ENCODE data around the gene PLEKHG7. TPM values are rescaled to one million over a fixed set of nuclear protein-coding genes. Genes with fewer than 3 reads are reported as not detected.

PLEKHG7 gene
- total and polyA plus RNA-seq, 2 experiments from 2014 or later = not detected

DNA sequence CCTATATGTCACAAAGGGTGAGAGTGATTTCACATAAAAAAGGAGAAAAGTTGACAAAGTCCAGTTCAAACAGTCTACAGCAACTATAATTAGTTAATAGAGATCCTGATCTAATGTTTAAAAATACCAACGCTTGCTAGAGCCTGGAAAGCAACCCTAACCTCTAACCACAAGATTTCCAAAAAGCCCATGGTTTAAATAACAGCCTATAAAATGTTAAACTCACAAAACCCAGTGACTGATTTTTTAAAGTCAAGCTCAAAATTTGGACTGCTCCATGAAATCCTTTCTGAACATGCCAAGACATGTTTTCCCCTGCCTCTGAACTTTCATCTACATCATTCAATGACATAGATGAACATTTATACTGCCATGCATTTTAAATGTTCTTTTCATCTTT is 81.6 kb downstream of the PLEKHG7 start:
- DNase-seq (ENCODE audit: low spot score) = no peak
- no peaks in the 10 kb centered on the region for H3F3A ChIP-seq (replicated peaks; ENCODE audit: low read depth)
- H3K79me2 ChIP-seq (replicated peaks; ENCODE audit: insufficient read depth) = no peaks in the 10 kb centered on the region
- H3K36me3 Mint-ChIP-seq (ENCODE audit: low read depth) = 0 out of 3 replicates have a peak, but pooled peaks cover 6% of the 10 kb centered on the region
- H3K27me3 ChIP-seq (ENCODE audit: insufficient read depth) = no peaks in the 10 kb centered on the region
- no peak overlapping the region for H3K4me2 ChIP-seq
- TF ChIP-seq EZH2 (IDR thresholded peaks at IDR 0.05; ENCODE audit: low read depth, unreplicated experiment) (no peak), ZNF331 (CRISPR knock-in tag; IDR thresholded peaks at IDR 0.05; ENCODE audit: low read depth) (no peak), NANOG (IDR thresholded peaks at IDR 0.05; ENCODE audit: borderline replicate concordance) (no peak), ZNF114 (CRISPR knock-in tag; IDR thresholded peaks at IDR 0.05) (no peak)
- peaks cover 13% of the 10 kb centered on the region; the same call in 1 of the 2 replicates for H3K4me1 ChIP-seq (ENCODE audit: insufficient read depth)
- H3K27me3 Mint-ChIP-seq (ENCODE audit: insufficient read depth, low read depth, poor library complexity) = no peaks in the 10 kb centered on the region
- H3K36me3 ChIP-seq (ENCODE audit: insufficient read depth) = no peaks in the 10 kb centered on the region
- H3K4me3 Mint-ChIP-seq = no peak overlapping the region
- H3K4me1 Mint-ChIP-seq = peaks cover 6% of the 10 kb centered on the region
- no peaks in the 10 kb centered on the region for H3K9me2 ChIP-seq (ENCODE audit: insufficient read depth)
- H3K27ac ChIP-seq (ENCODE audit: low read depth) = no peak overlapping the region
- no peak overlapping the region for H2AFZ ChIP-seq
- no peaks in the 10 kb centered on the region for H3K9me3 Mint-ChIP-seq
- H3K4me3 ChIP-seq = no peak overlapping the region
- no peak for ATAC-seq
- H3K27ac Mint-ChIP-seq = no peak overlapping the region; the same call in 1 of the 2 replicates
- no peaks in the 10 kb centered on the region for H4K20me1 ChIP-seq (replicated peaks; ENCODE audit: insufficient read depth)

DNA sequence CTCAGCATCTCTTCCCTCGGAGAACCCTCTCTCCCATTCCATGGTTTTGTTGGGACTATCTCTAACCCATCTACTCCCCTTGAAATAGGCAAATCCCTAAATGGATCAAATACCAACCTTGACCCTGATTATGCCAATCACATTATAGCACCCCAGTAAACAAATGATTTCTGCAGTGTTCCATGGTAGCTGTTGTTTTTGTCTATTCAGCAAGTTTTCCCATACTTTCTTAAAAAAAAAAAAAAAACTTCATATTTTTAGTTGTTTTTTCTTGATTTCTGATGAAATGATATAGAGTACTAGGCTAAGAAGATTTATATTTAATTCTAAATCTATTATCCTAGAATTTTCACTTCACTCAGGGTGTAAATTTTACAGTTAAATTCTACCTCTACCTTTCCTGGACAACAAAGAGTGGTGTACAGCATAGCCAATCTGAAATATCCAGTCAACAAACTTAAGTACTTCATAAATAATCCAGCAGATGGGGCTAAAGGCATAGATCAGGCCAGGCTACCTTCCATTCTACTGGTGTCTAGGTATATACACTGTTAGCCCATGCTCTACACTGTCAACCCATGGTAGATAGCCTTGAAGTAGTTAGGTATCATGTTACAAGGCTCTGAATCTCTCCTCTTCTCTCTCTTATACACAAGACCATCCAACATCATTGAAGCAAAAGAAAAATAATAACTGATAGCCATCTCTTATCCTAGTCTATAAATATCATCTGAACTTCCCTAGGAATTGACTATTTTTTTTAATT is 82.2 kb downstream of the PLEKHG7 start:
- H3K4me1 Mint-ChIP-seq = peaks cover 4% of the 10 kb centered on the region; the same call in 2 of the 3 replicates
- no peaks in the 10 kb centered on the region for H3K27me3 Mint-ChIP-seq (ENCODE audit: insufficient read depth, low read depth, poor library complexity)
- DNase-seq (ENCODE audit: low spot score) = peak; percentile 88
- no peak overlapping the region for H3K4me3 Mint-ChIP-seq
- no peaks in the 10 kb centered on the region for H3K9me2 ChIP-seq (ENCODE audit: insufficient read depth)
- H3K79me2 ChIP-seq (replicated peaks; ENCODE audit: insufficient read depth) = no peaks in the 10 kb centered on the region
- TF ChIP-seq, protein P1, sequence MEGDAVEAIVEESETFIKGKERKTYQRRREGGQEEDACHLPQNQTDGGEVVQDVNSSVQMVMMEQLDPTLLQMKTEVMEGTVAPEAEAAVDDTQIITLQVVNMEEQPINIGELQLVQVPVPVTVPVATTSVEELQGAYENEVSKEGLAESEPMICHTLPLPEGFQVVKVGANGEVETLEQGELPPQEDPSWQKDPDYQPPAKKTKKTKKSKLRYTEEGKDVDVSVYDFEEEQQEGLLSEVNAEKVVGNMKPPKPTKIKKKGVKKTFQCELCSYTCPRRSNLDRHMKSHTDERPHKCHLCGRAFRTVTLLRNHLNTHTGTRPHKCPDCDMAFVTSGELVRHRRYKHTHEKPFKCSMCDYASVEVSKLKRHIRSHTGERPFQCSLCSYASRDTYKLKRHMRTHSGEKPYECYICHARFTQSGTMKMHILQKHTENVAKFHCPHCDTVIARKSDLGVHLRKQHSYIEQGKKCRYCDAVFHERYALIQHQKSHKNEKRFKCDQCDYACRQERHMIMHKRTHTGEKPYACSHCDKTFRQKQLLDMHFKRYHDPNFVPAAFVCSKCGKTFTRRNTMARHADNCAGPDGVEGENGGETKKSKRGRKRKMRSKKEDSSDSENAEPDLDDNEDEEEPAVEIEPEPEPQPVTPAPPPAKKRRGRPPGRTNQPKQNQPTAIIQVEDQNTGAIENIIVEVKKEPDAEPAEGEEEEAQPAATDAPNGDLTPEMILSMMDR (conservative IDR thresholded peaks at IDR 0.05; ENCODE audit: low read depth in 2 of 2) = peak; percentile 67 to 80
- TF ChIP-seq NANOG (IDR thresholded peaks at IDR 0.05; ENCODE audit: borderline replicate concordance) = no peak
- H4K20me1 ChIP-seq (replicated peaks; ENCODE audit: insufficient read depth) = no peaks in the 10 kb centered on the region
- H3F3A ChIP-seq (replicated peaks; ENCODE audit: low read depth) = no peaks in the 10 kb centered on the region
- no peaks in the 10 kb centered on the region for H3K27me3 ChIP-seq (ENCODE audit: insufficient read depth)
- peaks cover 10% of the 10 kb centered on the region; the same call in 1 of the 3 replicates for H3K36me3 Mint-ChIP-seq (ENCODE audit: low read depth)
- H3K4me3 ChIP-seq = no peak overlapping the region
- H2AFZ ChIP-seq = no peak overlapping the region
- H3K9me3 Mint-ChIP-seq = no peaks in the 10 kb centered on the region
- H3K4me2 ChIP-seq = no peak overlapping the region
- no peaks in the 10 kb centered on the region for H3K36me3 ChIP-seq (ENCODE audit: insufficient read depth)
- H3K27ac ChIP-seq (ENCODE audit: low read depth) = no peak overlapping the region
- peak; percentile 100 for ATAC-seq
- peaks cover 6% of the 10 kb centered on the region; the same call in 1 of the 2 replicates for H3K4me1 ChIP-seq (ENCODE audit: insufficient read depth)
- H3K27ac Mint-ChIP-seq = no peak overlapping the region

- Histone ChIP-seq H3K4me2 (no peak overlapping the region), H2AFZ (no peak overlapping the region), H3K79me2 (replicated peaks; ENCODE audit: insufficient read depth) (no peaks in the 10 kb centered on the region), H3K27me3 (ENCODE audit: insufficient read depth) (no peaks in the 10 kb centered on the region), H3K4me3 (no peak overlapping the region), H4K20me1 (replicated peaks; ENCODE audit: insufficient read depth) (no peaks in the 10 kb centered on the region), H3K9me2 (ENCODE audit: insufficient read depth) (no peaks in the 10 kb centered on the region), H3F3A (replicated peaks; ENCODE audit: low read depth) (no peaks in the 10 kb centered on the region), H3K36me3 (ENCODE audit: insufficient read depth) (no peaks in the 10 kb centered on the region), H3K27ac (ENCODE audit: low read depth) (no peak overlapping the region), H3K4me1 (ENCODE audit: insufficient read depth) (peaks cover under 1% of the 10 kb centered on the region; the same call in 1 of the 2 replicates)
- peaks cover 16% of the 10 kb centered on the region; the same call in 1 of the 3 replicates for H3K36me3 Mint-ChIP-seq (ENCODE audit: low read depth)
- ATAC-seq = peak; percentile 34; the same call in 2 of the 3 replicates
- H3K4me3 Mint-ChIP-seq = no peak overlapping the region
- H3K9me3 Mint-ChIP-seq = 0 out of 3 replicates have a peak, but pooled peaks cover 2% of the 10 kb centered on the region
- H3K27me3 Mint-ChIP-seq (ENCODE audit: insufficient read depth, low read depth, poor library complexity) = no peaks in the 10 kb centered on the region
- no peak overlapping the region for H3K27ac Mint-ChIP-seq
- peaks cover 4% of the 10 kb centered on the region; the same call in 1 of the 3 replicates for H3K4me1 Mint-ChIP-seq
- no peak for DNase-seq (ENCODE audit: low spot score)
- TF ChIP-seq, protein P1 (conservative IDR thresholded peaks at IDR 0.05; ENCODE audit: low read depth in 2 of 2) = no peak
- TF ChIP-seq JUNB (IDR thresholded peaks at IDR 0.05; ENCODE audit: unreplicated experiment) (no peak), CREB1 (CRISPR knock-in tag; IDR thresholded peaks at IDR 0.05; ENCODE audit: low read depth) (no peak)
- TF ChIP-seq, protein P2, sequence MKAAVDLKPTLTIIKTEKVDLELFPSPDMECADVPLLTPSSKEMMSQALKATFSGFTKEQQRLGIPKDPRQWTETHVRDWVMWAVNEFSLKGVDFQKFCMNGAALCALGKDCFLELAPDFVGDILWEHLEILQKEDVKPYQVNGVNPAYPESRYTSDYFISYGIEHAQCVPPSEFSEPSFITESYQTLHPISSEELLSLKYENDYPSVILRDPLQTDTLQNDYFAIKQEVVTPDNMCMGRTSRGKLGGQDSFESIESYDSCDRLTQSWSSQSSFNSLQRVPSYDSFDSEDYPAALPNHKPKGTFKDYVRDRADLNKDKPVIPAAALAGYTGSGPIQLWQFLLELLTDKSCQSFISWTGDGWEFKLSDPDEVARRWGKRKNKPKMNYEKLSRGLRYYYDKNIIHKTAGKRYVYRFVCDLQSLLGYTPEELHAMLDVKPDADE (IDR thresholded peaks at IDR 0.05) = no peak
- TF ChIP-seq, protein P3, sequence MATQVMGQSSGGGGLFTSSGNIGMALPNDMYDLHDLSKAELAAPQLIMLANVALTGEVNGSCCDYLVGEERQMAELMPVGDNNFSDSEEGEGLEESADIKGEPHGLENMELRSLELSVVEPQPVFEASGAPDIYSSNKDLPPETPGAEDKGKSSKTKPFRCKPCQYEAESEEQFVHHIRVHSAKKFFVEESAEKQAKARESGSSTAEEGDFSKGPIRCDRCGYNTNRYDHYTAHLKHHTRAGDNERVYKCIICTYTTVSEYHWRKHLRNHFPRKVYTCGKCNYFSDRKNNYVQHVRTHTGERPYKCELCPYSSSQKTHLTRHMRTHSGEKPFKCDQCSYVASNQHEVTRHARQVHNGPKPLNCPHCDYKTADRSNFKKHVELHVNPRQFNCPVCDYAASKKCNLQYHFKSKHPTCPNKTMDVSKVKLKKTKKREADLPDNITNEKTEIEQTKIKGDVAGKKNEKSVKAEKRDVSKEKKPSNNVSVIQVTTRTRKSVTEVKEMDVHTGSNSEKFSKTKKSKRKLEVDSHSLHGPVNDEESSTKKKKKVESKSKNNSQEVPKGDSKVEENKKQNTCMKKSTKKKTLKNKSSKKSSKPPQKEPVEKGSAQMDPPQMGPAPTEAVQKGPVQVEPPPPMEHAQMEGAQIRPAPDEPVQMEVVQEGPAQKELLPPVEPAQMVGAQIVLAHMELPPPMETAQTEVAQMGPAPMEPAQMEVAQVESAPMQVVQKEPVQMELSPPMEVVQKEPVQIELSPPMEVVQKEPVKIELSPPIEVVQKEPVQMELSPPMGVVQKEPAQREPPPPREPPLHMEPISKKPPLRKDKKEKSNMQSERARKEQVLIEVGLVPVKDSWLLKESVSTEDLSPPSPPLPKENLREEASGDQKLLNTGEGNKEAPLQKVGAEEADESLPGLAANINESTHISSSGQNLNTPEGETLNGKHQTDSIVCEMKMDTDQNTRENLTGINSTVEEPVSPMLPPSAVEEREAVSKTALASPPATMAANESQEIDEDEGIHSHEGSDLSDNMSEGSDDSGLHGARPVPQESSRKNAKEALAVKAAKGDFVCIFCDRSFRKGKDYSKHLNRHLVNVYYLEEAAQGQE (IDR thresholded peaks at IDR 0.05; ENCODE audit: unreplicated experiment) = no peak
Measured at GRCh38 chr12:92785563-92785950, 82.8 kb downstream of the PLEKHG7 start.
